Right forelimb (tissue), 1 donor: ENCODE measurements around the gene SLC35D3.
"Not testable (repeated sequence)": the region's sequence is repeated elsewhere in the genome, so short reads cannot be mapped to it uniquely, and the experiment has no call there.

Experiments used
- DNase-seq: peaks from one replicate; pipeline ENCODE4 v3.0.0-alpha.2; 2018

The SLC35D3 gene

GRCh38 chr6:136923116-136923953 lies 1.2 kb downstream of the SLC35D3 start:
- no peak for DNase-seq

DNA sequence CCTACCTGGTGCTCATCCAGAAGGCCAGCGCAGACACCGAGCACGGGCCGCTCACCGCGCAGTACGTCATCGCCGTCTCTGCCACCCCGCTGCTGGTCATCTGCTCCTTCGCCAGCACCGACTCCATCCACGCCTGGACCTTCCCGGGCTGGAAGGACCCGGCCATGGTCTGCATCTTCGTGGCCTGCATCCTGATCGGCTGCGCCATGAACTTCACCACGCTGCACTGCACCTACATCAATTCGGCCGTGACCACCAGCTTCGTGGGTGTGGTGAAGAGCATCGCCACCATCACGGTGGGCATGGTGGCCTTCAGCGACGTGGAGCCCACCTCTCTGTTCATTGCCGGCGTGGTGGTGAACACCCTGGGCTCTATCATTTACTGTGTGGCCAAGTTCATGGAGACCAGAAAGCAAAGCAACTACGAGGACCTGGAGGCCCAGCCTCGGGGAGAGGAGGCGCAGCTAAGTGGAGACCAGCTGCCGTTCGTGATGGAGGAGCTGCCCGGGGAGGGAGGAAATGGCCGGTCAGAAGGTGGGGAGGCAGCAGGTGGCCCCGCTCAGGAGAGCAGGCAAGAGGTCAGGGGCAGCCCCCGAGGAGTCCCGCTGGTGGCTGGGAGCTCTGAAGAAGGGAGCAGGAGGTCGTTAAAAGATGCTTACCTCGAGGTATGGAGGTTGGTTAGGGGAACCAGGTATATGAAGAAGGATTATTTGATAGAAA lies 2.0 kb downstream of the SLC35D3 start:
- DNase-seq = no peak

GRCh38 chr6:136926383-136926782 lies 4.3 kb downstream of the SLC35D3 start:
- no peak for DNase-seq

GRCh38 chr6:136927292-136927691 lies 5.2 kb downstream of the SLC35D3 start:
- no peak for DNase-seq

- no peak for DNase-seq
Measured at GRCh38 chr6:136930528-136930927, 8.4 kb downstream of the SLC35D3 start.

GRCh38 chr6:136932599-136932998 lies 10.5 kb downstream of the SLC35D3 start:
- DNase-seq = no peak

DNA sequence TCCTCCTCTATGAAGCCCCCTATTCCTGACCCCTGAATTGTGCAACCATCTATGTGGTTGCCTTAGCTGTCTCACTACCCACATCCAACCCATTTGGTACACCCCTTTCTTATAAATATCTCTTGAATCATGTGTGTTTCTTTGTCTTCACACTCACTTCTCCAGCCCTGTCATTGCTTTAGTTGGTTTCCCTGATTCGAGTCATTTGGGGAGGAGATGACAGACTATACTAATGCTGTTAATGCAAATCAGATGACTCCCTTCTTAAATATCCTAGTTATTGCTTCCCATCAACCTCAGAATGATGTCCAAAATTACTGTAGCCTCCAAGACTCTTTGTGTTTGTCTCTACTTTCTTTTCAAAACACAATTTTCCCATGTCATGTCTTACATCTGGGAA lies 23.0 kb downstream of the SLC35D3 start:
- DNase-seq = no peak

- no peak for DNase-seq
Measured at GRCh38 chr6:136945711-136946121, 23.6 kb downstream of the SLC35D3 start.

DNA sequence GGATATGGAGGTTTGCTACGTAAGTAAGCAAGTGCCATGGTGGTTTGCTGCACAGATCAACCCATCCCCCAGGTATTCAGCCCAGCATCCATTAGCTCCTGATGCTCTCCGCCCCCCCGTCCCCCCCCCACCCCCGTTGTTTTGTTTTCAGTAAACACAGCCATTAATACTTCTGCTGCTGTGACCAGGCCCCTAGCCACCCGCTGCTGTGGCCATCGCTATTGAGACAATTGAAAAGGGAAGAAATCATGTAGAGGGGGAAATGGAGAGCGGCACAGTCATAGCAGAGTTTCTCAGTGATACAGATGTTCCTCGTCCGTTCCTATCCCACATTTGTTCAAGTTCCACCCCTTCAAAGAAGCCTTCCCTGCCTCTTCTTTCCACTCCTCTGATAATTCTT lies 24.9 kb downstream of the SLC35D3 start:
- DNase-seq = no peak

GRCh38 chr6:136949957-136950356 lies 27.9 kb downstream of the SLC35D3 start:
- not testable (repeated sequence) for DNase-seq

DNA sequence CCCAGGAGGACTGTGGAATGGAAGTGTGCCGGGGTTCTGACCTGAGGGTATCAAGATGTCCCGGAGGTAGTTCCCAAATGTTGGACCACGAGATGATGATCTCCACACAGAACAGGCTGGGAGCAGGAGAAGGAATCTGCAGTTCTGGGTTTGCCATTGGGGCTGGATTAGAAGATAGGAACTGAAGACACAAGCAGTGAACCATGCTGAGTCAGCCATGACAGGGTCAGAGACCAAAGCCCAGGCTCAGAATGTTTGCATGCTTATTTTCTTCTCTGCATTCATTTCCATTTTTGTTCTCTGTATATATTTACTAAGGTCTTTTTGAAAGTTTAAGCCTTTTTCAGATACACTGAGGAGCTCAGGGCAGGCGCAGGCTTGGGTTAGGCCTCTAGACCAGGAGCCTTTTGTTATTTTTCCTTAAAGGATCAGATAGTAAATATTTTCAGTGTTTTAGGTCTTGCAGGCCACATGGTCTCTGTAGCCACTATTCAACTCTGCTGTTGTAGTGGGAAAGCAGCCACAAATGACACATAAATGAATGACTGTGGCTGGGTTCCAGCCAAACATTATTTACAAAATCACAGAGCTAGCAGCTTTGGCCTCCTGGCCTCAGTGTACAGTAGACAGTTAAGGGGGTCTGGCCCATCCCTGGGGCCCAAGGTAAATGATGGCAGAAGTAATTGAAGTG lies 28.5 kb downstream of the SLC35D3 start:
- DNase-seq = no peak

GRCh38 chr6:136952714-136953260 lies 30.7 kb downstream of the SLC35D3 start:
- no peak for DNase-seq

GRCh38 chr6:136955123-136955522 lies 33.0 kb downstream of the SLC35D3 start:
- no peak for DNase-seq

DNA sequence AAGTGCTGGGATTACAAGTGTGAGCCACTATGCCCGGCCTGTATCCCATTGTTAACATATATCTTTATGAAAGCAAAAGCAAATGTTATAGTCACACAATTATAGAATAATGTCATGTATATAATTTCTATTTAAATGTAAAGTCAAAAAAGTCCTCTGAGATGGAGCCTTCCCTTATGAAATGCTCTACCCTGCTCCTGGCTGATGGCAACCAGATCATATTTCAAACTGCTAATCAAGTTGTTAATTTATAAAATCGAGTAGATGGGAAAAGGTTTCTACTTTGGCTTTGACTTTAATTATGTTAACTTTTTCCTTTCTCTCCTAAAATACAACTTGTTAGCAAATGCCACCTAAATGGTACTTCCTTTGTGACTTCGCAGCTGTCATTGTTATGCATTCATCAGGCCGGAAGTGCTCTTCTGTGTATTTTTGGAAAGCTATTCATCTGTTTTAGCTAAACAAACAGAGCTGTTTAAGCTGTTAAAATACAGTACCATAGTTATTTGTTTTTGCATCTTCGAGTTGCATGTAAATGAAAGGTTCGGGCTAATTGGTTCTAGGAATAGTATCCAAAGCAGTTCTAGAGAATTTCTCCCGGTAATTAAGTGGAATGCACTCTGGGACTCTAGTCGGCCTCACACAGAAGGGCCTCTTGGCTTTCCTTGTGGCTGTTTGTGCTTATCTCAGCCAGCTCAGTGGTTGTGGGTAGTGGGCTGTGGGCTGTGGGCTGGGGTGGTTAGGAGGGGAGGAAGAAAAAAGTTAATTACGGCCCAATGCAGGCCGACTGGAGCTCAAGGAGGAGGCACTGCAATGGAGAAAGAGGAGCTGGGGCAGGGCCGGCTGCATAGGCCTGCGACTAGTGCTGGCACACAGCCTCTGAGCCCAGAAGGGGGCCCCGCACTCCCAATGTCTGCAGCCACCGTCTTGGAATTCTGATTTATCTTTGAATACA lies 34.8 kb downstream of the SLC35D3 start:
- no peak for DNase-seq

DNA sequence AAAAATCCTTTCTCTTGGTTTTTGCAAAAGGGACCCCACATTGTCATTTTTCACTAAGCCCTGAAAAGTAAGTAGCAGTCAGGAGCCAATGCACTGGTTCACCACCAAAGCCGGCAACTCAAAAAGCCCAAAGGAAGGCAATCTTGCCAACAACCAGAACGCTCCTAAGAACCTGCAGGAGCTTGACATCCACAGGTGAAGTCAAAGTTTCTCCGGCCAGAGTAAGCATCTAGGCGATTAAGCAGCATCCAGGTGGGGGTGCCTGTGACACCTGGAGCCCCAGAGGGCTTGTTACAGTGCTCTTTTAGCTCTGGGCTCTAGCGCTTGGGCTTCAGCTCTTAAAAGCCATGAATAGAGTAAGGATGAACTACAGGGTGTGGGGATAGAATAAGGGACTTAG lies 36.1 kb downstream of the SLC35D3 start:
- no peak for DNase-seq

DNA sequence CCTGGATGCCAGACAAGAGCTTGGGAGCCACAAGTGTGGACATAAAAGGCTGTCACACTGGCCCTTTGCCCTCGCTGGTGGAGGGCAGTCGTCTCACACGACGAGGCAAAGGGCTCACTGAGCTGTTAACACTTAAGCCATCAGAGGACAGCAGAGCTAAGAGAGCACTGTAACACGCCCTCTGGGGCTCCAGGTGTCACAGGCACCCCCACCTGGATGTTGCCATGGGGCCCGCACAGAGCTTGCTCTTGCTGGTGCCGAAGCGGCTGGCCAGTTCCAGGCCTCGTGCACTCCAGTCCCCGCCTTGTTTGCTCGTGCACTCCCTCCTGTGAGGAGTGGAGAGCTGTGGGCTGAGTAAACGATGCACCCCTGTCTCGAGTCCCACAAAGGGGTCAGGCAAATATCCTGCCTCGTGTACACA lies 37.4 kb downstream of the SLC35D3 start:
- no peak for DNase-seq

- not testable (repeated sequence) for DNase-seq
Measured at GRCh38 chr6:136959935-136960334, 37.8 kb downstream of the SLC35D3 start.

GRCh38 chr6:136960781-136961180 lies 38.7 kb downstream of the SLC35D3 start:
- DNase-seq = no peak

DNA sequence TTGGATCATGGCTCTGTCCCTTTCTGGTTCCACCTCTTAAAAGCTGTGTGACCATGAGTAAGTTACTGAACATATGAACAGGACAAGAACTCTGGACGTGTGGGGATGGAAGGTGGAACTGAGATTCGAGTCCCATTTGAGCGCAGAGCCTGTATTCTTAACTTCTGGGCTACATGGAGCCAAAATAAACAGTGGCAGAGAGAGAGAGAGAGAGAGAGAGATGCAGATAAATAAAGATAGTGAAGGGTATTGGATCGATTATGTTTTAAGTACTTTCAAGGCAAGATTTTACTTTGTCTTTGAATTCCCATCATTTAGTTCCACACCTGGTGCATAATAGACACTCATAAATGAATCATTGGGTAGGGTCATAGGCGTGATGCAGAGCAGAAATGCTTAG lies 39.7 kb downstream of the SLC35D3 start:
- no peak for DNase-seq

- DNase-seq = no peak
Measured at GRCh38 chr6:136962661-136963060, 40.6 kb downstream of the SLC35D3 start.

DNA sequence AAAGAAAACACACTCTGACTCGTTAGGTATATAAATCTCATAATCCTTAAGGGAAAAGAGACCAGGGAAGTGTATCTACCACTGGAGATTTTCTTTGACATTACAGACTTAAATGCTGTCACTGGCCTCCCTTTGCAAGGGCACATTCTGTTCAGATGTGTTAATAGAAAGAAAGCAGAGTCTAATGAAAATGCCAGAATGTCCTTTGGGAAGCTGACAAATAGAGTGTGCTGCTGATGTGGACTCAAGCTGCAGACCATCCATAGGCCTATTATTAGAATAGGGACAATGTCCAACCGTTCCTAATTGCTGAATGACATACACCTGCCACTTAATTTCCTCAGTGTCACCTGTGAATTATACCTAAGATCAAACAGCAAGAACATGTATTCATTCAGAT lies 41.2 kb downstream of the SLC35D3 start:
- DNase-seq = no peak

GRCh38 chr6:136964398-136964797 lies 42.3 kb downstream of the SLC35D3 start:
- DNase-seq = no peak
